ENCODE data around the gene GP9. TPM values are rescaled to one million over a fixed set of nuclear protein-coding genes. Genes with fewer than 3 reads are reported as not detected.

Gene GP9
- total and polyA plus RNA-seq, 10 donors = 1.4 to 14.9 (median 6.5) TPM

DNA sequence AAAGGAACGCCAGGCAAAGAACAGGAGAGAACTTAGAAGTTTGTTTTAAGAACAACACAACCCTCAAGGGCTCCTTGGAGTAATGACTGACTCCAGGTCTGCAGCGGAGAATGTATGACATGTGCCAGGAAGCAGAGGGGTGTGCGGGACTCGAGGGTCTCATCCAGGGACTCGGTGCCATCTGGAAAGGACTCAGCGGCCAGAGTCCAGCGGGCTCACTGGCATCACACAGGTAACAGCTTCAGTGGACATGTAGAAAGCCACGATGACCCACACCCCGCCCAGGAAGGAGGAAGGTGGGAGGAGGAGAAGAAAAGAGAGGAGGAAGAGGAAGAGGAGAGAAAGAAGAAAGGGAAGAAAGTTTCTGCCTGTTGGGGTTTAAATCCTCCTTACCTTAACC lies 21.4 kb downstream of the GP9 start:
- no peak for DNase-seq
- H3K4me3 ChIP-seq = no peak overlapping the region
- intact Hi-C loops (cut with DNase I; ENCODE audit: low total_unique reads) = no loop called here
- H3K36me3 ChIP-seq = no peaks in the 10 kb centered on the region
- no peaks in the 10 kb centered on the region for H3K9me3 ChIP-seq
- H3K27ac ChIP-seq = no peak overlapping the region
- TF ChIP-seq, protein P1, sequence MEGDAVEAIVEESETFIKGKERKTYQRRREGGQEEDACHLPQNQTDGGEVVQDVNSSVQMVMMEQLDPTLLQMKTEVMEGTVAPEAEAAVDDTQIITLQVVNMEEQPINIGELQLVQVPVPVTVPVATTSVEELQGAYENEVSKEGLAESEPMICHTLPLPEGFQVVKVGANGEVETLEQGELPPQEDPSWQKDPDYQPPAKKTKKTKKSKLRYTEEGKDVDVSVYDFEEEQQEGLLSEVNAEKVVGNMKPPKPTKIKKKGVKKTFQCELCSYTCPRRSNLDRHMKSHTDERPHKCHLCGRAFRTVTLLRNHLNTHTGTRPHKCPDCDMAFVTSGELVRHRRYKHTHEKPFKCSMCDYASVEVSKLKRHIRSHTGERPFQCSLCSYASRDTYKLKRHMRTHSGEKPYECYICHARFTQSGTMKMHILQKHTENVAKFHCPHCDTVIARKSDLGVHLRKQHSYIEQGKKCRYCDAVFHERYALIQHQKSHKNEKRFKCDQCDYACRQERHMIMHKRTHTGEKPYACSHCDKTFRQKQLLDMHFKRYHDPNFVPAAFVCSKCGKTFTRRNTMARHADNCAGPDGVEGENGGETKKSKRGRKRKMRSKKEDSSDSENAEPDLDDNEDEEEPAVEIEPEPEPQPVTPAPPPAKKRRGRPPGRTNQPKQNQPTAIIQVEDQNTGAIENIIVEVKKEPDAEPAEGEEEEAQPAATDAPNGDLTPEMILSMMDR (IDR thresholded peaks at IDR 0.05 in 8 of 11, conservative IDR thresholded peaks at IDR 0.05 in 3 of 11) = no peak
- TF ChIP-seq POLR2A (IDR thresholded peaks at IDR 0.05) = no peak
- no peak for TF ChIP-seq POLR2AphosphoS5 (IDR thresholded peaks at IDR 0.05)
- H3K4me1 ChIP-seq = no peaks in the 10 kb centered on the region
- peaks cover 0 to 4% (median 0%) of the 10 kb centered on the region in 7 donors for H3K27me3 ChIP-seq (replicated peaks in 1 of 7)
- WGBS, 5 donors = 74 to 78% (median 75%) methylated on average over 9 of the region's 9 CpGs

DNA sequence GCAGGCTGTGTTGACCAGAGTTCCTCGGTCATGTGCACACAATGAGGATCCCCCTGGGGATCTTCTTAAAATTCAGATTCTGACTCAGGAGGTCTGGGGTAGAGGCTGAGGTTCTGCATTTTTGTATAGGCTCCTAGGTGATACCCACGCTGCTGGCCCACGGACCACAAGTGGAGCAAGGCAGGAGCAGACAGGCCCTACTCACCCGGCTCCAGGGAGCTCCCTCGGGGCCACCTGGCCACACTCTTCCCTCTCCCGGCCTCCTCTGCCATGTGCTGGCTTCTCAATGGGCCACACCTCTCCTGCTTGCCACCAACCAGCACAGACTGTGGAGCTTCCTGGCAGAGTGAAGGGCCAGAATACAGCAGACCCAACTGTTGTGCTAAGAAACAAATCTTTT lies 23.9 kb downstream of the GP9 start:
- TF ChIP-seq POLR2AphosphoS5 (IDR thresholded peaks at IDR 0.05) (peak in 1 of 3 donors; percentile 24), POLR2A (IDR thresholded peaks at IDR 0.05) (no peak)
- TF ChIP-seq, protein P1 (IDR thresholded peaks at IDR 0.05 in 8 of 11, conservative IDR thresholded peaks at IDR 0.05 in 3 of 11) = no peak
- H3K27me3 ChIP-seq (replicated peaks in 1 of 7) = peaks cover 0 to 4% (median 0%) of the 10 kb centered on the region in 7 donors
- H3K4me1 ChIP-seq = peaks cover 0 to 4% (median 0%) of the 10 kb centered on the region in 6 donors
- H3K36me3 ChIP-seq = no peaks in the 10 kb centered on the region
- no peaks in the 10 kb centered on the region for H3K9me3 ChIP-seq
- no peak overlapping the region for H3K4me3 ChIP-seq
- 68 to 80% (median 74%) methylated on average over 6 of the region's 6 CpGs for WGBS, 5 donors
- no peak overlapping the region for H3K27ac ChIP-seq
- no peak for DNase-seq
- intact Hi-C loops (cut with DNase I; ENCODE audit: low total_unique reads) = no loop called here

DNA sequence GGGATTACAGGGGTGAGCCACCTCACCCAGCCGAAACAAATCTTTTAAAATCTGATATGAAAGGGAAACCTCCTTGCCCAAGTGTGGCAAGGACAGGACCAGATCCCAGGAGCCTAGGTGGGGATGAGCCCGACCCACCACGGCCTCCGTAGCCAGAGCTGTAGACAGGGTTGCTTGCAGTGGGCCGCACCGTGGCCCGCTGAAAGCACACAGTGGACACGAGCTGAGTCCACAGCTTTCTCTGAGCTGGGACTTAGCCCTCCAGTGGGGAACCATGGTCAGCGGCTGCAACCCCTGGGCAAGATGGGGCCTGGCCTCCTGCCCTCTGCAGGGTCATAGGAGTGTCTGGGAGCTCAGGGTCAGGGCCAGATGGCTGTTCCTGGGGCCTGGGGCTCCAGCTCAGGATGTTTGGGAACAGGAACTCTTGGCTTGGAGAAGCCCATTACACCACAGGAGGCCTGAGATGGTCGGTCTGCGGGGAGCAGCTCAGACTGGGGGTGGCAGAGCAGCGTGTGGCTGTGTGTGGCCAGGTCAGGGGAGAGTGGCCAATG lies 24.7 kb downstream of the GP9 start:
- intact Hi-C loops (cut with DNase I; ENCODE audit: low total_unique reads) = no loop called here
- Histone ChIP-seq H3K36me3 (no peaks in the 10 kb centered on the region), H3K4me3 (no peak overlapping the region), H3K4me1 (peaks cover 0 to 4% (median 0%) of the 10 kb centered on the region in 6 donors), H3K9me3 (no peaks in the 10 kb centered on the region), H3K27me3 (replicated peaks in 1 of 7) (peaks cover 0 to 4% (median 0%) of the 10 kb centered on the region in 7 donors), H3K27ac (no peak overlapping the region)
- TF ChIP-seq POLR2AphosphoS5 (IDR thresholded peaks at IDR 0.05) (peak in 2 of 3 donors; percentile 10 to 65), POLR2A (IDR thresholded peaks at IDR 0.05) (no peak)
- TF ChIP-seq, protein P1 (IDR thresholded peaks at IDR 0.05 in 8 of 11, conservative IDR thresholded peaks at IDR 0.05 in 3 of 11) = no peak
- WGBS, 5 donors = 86 to 98% (median 93%) methylated on average over 5 to 12 of the region's 12 CpGs
- DNase-seq = no peak

DNA sequence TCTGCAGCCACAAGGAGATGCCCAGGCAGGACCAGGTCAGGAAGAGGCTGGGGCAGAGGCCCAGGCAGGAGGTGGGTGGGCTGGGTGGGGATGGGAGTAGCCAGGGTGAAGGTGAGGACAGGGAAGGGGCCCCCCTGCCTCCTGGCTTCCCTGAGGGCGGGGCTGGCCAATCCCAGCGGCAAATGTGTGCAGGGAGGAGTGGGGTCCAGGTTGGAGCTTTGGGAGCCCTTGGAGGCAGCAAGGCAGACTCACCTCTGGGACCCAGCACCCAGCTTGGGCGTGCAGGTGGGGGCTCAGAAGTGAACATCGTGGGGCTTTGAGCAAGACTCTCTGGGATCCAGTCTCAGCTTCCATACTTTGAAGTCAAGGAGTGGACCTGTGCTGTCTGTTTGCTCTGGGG lies 25.2 kb downstream of the GP9 start:
- TF ChIP-seq, protein P1 (IDR thresholded peaks at IDR 0.05 in 8 of 11, conservative IDR thresholded peaks at IDR 0.05 in 3 of 11) = no peak
- peak in 1 of 3 donors; percentile 54 for TF ChIP-seq POLR2AphosphoS5 (IDR thresholded peaks at IDR 0.05)
- Histone ChIP-seq H3K36me3 (peaks cover 0 to 5% (median 0%) of the 10 kb centered on the region in 6 donors), H3K4me1 (peaks cover 0 to 4% (median 0%) of the 10 kb centered on the region in 6 donors), H3K9me3 (no peaks in the 10 kb centered on the region), H3K27me3 (replicated peaks in 1 of 7) (peaks cover 0 to 4% (median 0%) of the 10 kb centered on the region in 7 donors), H3K27ac (no peak overlapping the region), H3K4me3 (no peak overlapping the region)
- 84 to 95% (median 93%) methylated on average over 4 of the region's 4 CpGs for WGBS, 5 donors
- DNase-seq = no peak
- intact Hi-C loops (cut with DNase I; ENCODE audit: low total_unique reads) = no loop called here

Data from spleen (tissue), 11 donors.